ENCODE measurements around the gene DMD.

DMD gene

GRCh38 chrX:31832263-31832662 is 1379.1 kb downstream of the DMD start:
- DNase-seq: no peak

GRCh38 chrX:31820430-31821210 is 1390.7 kb downstream of the DMD start:
- DNase-seq: no peak

GRCh38 chrX:31819455-31819854 is 1391.9 kb downstream of the DMD start:
- no peak for DNase-seq

- no peak for DNase-seq
These were observed 1400.2 kb downstream of the DMD start for GRCh38 chrX:31811106-31811505.

- DNase-seq: no peak
These were observed 1403.0 kb downstream of the DMD start for GRCh38 chrX:31808357-31808756.

- DNase-seq: no peak
These were observed 1404.2 kb downstream of the DMD start for GRCh38 chrX:31807165-31807564.

DNA sequence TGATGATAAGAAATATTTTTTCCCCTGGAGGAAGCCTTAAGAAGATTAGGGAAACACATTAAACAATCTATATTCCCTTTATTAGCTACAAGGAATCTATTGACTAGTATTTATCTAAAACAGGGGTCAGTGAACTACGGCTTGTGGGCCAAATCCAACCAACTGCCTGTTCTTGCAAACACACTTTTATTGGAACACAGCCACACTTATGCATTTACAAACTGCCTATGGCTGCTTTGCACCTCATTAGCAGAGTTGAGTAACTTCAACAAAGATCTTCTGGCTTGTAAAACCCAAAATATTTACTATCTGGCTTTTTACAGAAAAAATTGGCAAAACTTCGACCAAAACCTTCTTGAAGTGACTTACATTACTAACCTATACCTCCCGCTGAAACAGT is 1405.6 kb downstream of the DMD start:
- DNase-seq: no peak

- DNase-seq: no peak
These were observed 1411.1 kb downstream of the DMD start for GRCh38 chrX:31800219-31800618.

GRCh38 chrX:31796624-31797023 is 1414.7 kb downstream of the DMD start:
- DNase-seq: no peak

GRCh38 chrX:31747411-31747810 is 1463.9 kb downstream of the DMD start:
- no peak for DNase-seq

GRCh38 chrX:31743004-31743403 is 1468.3 kb downstream of the DMD start:
- DNase-seq: no peak

DNA sequence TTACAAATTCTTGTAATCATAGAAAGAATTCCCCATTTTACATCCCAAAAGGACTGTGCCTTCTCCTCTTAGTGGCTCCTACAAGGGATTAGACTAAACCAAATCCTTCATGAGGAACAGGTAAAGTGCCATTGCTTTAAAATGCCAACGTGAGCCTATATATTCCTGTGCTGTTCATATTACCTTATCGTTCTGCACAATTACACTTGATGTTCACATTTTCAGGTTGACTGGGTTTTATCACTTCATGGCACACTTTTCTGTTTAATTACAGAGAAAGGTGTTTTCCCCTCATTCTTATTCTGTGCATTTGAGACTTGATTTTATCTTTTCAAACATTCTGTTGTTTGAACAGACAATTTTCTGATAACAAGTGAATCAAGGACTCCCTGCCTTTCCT is 1493.9 kb downstream of the DMD start:
- no peak for DNase-seq

DNA sequence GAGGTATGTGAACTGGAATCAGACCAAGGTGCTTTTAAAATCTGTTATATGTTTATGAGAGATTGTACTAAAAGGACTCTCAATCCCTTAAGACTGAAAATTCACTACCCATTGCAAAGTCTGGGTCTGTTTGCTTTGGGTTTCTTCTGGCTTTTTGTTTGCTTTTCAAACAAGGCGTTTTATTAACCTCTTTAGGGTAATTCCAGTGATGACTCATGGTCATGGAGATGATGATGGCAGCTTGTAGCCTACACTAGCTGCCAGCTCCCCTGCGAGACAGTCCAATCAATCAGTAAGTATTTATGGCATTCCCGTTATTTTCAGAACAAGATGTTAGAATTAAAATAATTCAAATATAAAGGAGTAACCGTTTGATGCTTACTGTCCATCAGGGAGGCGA is 1495.7 kb downstream of the DMD start:
- no peak for DNase-seq

DNA sequence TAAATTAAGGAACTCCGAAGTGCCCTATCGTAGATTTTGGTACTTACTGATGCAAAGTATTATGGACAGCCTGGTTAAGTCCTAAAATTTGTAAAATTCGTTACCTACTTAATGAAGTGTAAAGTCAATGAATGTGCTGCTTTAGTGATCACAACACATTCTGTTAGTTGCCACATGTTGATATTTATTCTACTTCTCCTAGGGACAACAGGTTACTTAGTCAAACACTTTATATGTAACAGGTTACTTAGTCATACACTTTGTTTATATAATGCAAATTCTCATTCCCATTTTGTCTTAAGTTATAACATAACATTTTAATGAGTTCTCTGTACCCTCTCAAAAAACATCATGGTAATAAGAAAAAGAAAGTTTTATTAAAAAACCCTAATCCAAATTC is 1496.6 kb downstream of the DMD start:
- no peak for DNase-seq

- no peak for DNase-seq
These were observed 1498.2 kb downstream of the DMD start for GRCh38 chrX:31713120-31713519.

DNA sequence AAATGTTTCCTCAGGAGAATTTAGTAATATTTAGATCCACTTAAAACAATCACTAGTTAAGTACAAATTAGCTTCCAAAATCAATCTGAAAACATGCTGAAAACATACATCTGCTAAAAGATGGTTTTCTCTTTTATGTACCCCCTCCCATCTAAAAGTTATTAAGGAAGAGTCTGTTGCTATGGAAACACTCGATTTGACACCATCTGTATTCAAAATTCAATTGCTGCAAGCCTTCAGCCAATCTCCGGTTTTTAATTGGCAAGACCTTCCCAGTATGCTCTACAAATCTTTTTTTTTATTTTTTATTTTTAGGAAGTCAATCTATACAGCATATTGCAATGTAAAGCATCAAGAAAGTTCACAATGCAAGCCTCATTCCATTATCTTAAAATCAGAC is 1500.2 kb downstream of the DMD start:
- no peak for DNase-seq

GRCh38 chrX:31708116-31708515 is 1503.2 kb downstream of the DMD start:
- no peak for DNase-seq

DNA sequence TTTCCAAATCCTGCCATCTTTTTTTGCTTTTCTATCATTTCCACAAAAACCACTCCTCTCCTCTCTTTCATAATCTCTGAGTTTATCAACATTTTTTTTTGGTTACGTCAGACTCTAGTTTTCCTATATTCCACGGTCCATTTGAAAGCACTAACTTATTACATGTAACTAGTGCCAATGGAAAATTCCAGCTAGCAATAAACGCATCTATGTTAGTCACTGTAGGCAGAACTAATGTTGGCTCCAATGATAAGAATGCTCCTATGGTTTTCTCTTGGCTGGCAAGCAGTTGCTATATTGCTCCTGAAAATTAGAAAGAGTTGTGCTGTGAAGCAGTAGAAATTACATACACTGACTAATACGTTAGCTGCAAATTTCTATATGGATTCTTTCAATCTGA is 1504.9 kb downstream of the DMD start:
- DNase-seq: no peak

DNA sequence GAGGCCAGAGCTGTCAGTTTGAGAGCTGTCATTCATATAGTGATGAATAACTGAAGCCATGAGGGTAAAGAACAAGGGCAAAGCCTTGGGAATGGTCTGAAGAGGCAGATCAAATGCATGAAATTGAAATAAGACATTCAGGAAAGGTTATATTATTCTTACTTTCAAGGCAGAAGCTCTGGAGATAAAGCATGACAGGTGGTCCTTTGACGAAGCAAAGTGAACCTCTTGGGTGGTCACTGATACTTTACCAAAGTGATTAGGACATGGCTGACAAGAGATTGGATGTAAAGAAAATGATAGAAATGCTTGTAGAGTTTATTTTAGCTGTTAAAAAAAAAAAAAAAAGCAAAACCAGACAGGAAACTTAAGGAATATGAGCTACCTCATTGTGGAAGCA is 1505.5 kb downstream of the DMD start:
- DNase-seq: no peak

GRCh38 chrX:31704938-31705337 is 1506.4 kb downstream of the DMD start:
- DNase-seq: no peak

DNA sequence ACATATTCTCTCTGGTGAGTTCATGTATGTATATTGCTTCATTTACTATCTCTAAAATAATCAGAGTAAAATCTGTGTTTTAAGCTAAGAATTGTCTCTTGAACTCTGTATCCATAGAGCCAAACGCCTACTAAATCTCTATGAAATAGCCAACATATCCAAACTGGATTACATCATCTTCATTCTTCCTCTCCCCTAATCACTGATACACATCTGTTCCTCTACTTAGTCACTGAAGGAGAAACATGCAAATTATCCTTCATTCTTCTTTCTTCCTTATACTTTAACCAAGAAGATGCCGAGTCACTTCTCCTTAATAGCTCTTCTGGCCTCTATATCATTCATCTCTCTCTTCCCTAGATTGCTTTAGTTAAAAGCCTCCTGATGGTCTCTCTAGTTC is 1509.1 kb downstream of the DMD start:
- DNase-seq: no peak

DNA sequence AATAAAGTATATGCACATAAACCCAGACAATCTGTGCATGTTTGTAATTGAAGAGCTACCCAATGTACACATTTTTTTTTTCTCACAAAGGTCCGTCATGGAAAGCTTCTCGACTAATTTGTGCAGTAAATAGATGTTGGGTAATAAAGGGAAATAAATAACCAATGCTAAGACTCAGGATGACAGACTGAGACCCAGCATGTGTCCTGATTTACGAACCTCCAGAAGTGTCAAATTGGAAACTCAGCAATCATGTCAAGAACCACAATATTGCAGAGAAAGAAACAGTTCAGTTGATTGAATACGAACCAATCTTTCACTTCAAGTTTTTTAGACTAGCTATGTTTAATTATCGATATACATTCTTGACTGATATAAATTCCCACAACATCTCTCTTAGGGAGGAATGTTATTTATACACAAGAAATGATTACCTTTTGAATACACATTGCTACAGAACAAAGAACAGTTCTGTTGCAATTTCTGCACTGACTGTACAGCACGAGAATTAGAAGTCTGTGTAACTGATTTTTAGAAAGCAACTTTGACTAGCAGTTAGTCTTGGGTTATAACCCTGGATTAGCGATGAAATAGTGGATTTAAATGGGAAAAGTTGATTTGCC is 1513.9 kb downstream of the DMD start:
- DNase-seq: no peak

DNA sequence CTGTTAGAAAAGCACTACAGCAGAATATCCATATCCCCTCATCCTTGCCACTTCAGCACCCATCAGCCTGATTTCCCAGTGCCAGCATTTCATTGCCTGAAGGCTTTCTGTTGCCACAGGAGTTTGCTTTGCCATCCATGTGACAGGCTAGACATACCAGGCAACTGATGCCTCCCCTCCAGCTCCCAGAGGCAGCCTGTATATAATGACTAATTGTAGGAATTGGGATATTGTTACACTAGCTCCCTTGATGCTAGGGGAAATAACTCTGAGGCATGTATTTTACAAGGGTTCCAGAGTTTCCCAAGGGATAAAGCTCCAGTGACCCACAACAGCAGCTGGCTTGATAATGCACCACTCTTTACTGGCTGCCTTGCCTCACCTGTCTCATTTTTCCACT is 1531.5 kb downstream of the DMD start:
- DNase-seq: no peak

DNA sequence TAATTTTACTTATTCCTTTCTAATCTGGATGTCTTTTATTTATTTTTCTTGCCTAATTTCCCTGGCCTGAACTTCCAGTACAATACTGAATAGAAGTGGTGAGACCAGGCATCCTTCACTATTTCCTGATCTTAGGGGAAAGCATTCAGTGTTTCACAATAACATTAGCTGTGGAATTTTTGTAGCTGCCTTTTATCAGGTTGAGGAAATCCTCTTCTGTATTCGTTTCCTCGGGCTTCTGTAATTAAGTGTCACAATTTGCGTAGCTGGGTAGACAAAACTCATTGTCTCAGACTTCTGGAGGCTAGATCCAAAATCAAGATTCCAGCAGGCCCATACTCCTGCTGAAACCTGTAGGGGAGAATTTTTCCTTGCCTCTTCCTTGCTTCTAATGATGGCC is 1541.1 kb downstream of the DMD start:
- DNase-seq: no peak

GRCh38 chrX:31665454-31665853 is 1545.9 kb downstream of the DMD start:
- DNase-seq: no peak
